ENCODE results near the gene ZNF22. TPM values are rescaled to one million over a fixed set of nuclear protein-coding genes. Genes with fewer than 3 reads are reported as not detected.

The ZNF22 gene
- total RNA-seq, 1 experiment from 2014 or later, result 36.9 TPM

- no peak overlapping the region for H4K91ac ChIP-seq (ENCODE audit: insufficient read length, low read depth, low read length)
- H3K27me3 ChIP-seq (ENCODE audit: insufficient read depth, low read length), result no peaks in the 10 kb centered on the region
- H3K18ac ChIP-seq (ENCODE audit: insufficient read length, low read depth, low read length), result no peak overlapping the region
- Mint-ChIP-seq H3K36me3 (ENCODE audit: insufficient read depth in 1 of 3, low read depth in 3 of 3) (peaks cover 5 to 27% (median 16%) of the 10 kb centered on the region in 3 experiments; a peak in 5 of 7 replicates), H3K27me3 (ENCODE audit: low read depth) (peaks cover 3% of the 10 kb centered on the region; the same call in 1 of the 2 replicates), H3K9me3 (no peaks in the 10 kb centered on the region; a peak in 1 of 5 replicates), H3K4me1 (peaks cover 46 to 47% of the 10 kb centered on the region in 2 experiments), H3K4me3 (peak overlapping the region; percentile 17 to 22; a peak in 1 of 5 replicates), H3K27ac (no peak overlapping the region; a peak in 2 of 7 replicates)
- no peak overlapping the region for H3T11ph ChIP-seq (ENCODE audit: low read length)
- H4K20me1 ChIP-seq (ENCODE audit: control insufficient read depth, insufficient read depth, insufficient read length), result no peaks in the 10 kb centered on the region
- no peaks in the 10 kb centered on the region for H3K9me3 ChIP-seq (ENCODE audit: control insufficient read depth, low read depth, low read length)
- no peak overlapping the region for H3K4me2 ChIP-seq (ENCODE audit: insufficient read depth, insufficient read length, low read length)
- no peak overlapping the region for H3K27ac ChIP-seq (ENCODE audit: insufficient read length, low read depth, low read length)
- no peak overlapping the region for H2AFZ ChIP-seq (ENCODE audit: low read length)
- no peak overlapping the region for H3K9ac ChIP-seq (ENCODE audit: extremely low read depth, insufficient read length, low read length)
- no peak overlapping the region for H3K14ac ChIP-seq (ENCODE audit: insufficient read depth, low read length)
- H4K8ac ChIP-seq (replicated peaks; ENCODE audit: insufficient read length, low read depth, low read length), result no peak overlapping the region
- peak; percentile 50 for DNase-seq
- peaks cover 10% of the 10 kb centered on the region for H3K4me1 ChIP-seq (ENCODE audit: insufficient read depth, low read length)
- H2BK20ac ChIP-seq (ENCODE audit: low read depth, low read length, poor library complexity, severe bottlenecking), result no peak overlapping the region
- no peaks in the 10 kb centered on the region for H3K79me2 ChIP-seq (ENCODE audit: insufficient read depth, low read length)
- no peak for TF ChIP-seq CTCF (conservative IDR thresholded peaks at IDR 0.05)
- no peak overlapping the region for H3K23ac ChIP-seq (ENCODE audit: insufficient read length, low read depth, low read length)
- no peak overlapping the region for H3K4ac ChIP-seq (ENCODE audit: low read depth, low read length)
- no peaks in the 10 kb centered on the region for H3K79me1 ChIP-seq (ENCODE audit: insufficient read depth, low read depth, low read length, poor library complexity, severe bottlenecking)
- H3K23me2 ChIP-seq (ENCODE audit: insufficient read length, low read depth, low read length, poor library complexity, severe bottlenecking), result peaks cover 4% of the 10 kb centered on the region
- H2AK5ac ChIP-seq (ENCODE audit: insufficient read length, low read length), result no peak overlapping the region
- no CpG with 5 or more reads among the region's 18 CpGs for WGBS (ENCODE audit: extremely low coverage, insufficient read length, low lambda C conversion rate)
- no peak overlapping the region for H2BK15ac ChIP-seq (ENCODE audit: low read depth, low read length)
- H2BK5ac ChIP-seq (ENCODE audit: insufficient read length, low read length), result no peak overlapping the region
- H4K5ac ChIP-seq (ENCODE audit: insufficient read length, low read depth, low read length), result no peak overlapping the region
- no peak overlapping the region for H3K56ac ChIP-seq (ENCODE audit: insufficient read length, low read depth, low read length)
- H2BK12ac ChIP-seq (ENCODE audit: insufficient read length, low read depth, low read length), result no peak overlapping the region
- H2BK120ac ChIP-seq (ENCODE audit: low read depth, low read length, poor library complexity, severe bottlenecking), result no peak overlapping the region
Measured at GRCh38 chr10:44973323-44974081, 27.2 kb upstream of the ZNF22 start.

All from H9 (cell line).